ENCODE results near the gene KDM5C.

Gene KDM5C

GRCh38 chrX:53224860-53225797 is at the start of gene KDM5C:
TSS of gene KDM5C (minus strand) at chrX:53225207. CDS start at chrX:53224889, 318 bp downstream.
- DNase-seq, result peak; percentile 88 to 93

- no peak for DNase-seq
Measured at GRCh38 chrX:53272808-53273337, 47.9 kb upstream of the KDM5C start.

GRCh38 chrX:53269536-53270107 is 44.6 kb upstream of the KDM5C start:
- no peak for DNase-seq

- DNase-seq, result no peak
Measured at GRCh38 chrX:53268173-53268572, 43.2 kb upstream of the KDM5C start.

- no peak for DNase-seq
Measured at GRCh38 chrX:53266914-53267313, 41.9 kb upstream of the KDM5C start.

GRCh38 chrX:53265771-53266574 is 41.0 kb upstream of the KDM5C start:
- DNase-seq, result no peak

GRCh38 chrX:53263597-53264094 is 38.6 kb upstream of the KDM5C start:
- DNase-seq, result peak; percentile 34 to 44

GRCh38 chrX:53262918-53263394 is 37.9 kb upstream of the KDM5C start:
- DNase-seq, result no peak

GRCh38 chrX:53262189-53262917 is 37.3 kb upstream of the KDM5C start:
- DNase-seq, result no peak

- DNase-seq, result no peak
Measured at GRCh38 chrX:53261355-53261972, 36.5 kb upstream of the KDM5C start.

GRCh38 chrX:53260836-53261235 is 35.8 kb upstream of the KDM5C start:
- no peak for DNase-seq

GRCh38 chrX:53257670-53258423 is 32.8 kb upstream of the KDM5C start:
- no peak for DNase-seq

- no peak for DNase-seq
Measured at GRCh38 chrX:53257166-53257565, 32.2 kb upstream of the KDM5C start.

- DNase-seq, result no peak
Measured at GRCh38 chrX:53256446-53257041, 31.5 kb upstream of the KDM5C start.

GRCh38 chrX:53255738-53256191 is 30.8 kb upstream of the KDM5C start:
- no peak for DNase-seq

GRCh38 chrX:53254570-53255461 is 29.8 kb upstream of the KDM5C start:
- DNase-seq, result no peak

GRCh38 chrX:53253293-53254020 is 28.4 kb upstream of the KDM5C start:
- DNase-seq, result no peak

- no peak for DNase-seq
Measured at GRCh38 chrX:53251307-53251706, 26.3 kb upstream of the KDM5C start.

Measured in activated CD4-positive, alpha-beta T cell treated with anti-CD3 and anti-CD28 coated beads for 4 hours (primary cell).